ENCODE results near the gene GIPC3. TPM values are rescaled to one million over a fixed set of nuclear protein-coding genes. Genes with fewer than 3 reads are reported as not detected.

The GIPC3 gene
- total RNA-seq (2022; extraction: Qiagen RNA extraction; ENCODE audit: low read depth), result 0.13 to 0.28 TPM (median 0.21 TPM) in 5 replicates

DNA sequence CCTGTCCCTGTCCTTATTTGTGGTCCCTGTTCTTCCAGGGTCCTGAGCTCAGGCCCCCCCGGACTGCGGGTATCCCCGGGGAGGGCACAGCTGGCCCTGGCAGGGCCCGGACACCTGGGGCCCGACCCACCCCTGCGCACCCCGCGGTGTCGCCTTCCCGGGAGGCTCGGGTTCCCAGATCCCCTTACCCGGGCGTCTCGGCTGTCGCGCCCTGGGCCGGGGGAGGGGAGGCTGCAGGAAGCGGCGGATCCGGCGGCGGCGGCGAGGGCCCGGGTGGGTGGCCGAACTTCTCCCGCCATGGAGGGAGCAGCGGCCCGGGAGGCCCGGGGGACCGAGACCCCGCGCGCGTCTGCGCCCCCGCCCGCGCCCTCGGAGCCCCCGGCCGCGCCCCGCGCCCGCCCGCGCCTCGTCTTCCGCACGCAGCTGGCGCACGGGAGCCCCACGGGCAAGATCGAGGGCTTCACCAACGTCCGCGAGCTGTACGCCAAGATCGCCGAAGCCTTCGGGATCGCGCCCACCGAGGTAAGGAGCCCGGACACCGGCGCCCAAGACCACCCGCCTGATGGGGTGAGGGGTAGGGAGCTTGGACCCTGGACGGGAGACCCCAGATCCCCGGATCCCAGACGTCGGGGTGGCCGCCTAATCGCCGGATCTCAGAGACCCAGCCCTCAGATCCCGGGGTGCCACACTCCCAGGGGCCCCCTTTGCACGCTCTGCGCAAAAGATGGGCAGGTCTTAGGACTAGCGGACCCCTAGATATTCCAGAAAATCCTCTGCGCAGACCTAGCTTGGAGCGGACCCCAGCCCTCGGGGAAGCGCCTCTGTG, at the start of gene GIPC3:
GIPC3 (plus strand) TSS at position 178 of the 826 bp plus-strand sequence; CDS start at position 298, 120 bp downstream.

GRCh38 chr19:3538965-3539755, 46.1 kb upstream of the GIPC3 start, which contains the start of gene TEKTIP1:
Gene TEKTIP1, plus strand, starts transcription at chr19:3539174. Its CDS starts 4 bp downstream, at chr19:3539178.

GRCh38 chr19:3557461-3558248, 27.6 kb upstream of the GIPC3 start, which contains the start of gene MFSD12:
Gene MFSD12, minus strand, starts transcription at chr19:3557586. Its CDS starts 183 bp downstream, at chr19:3557403.

GRCh38 chr19:3572855-3573161, 12.5 kb upstream of the GIPC3 start, which contains the start of gene HMG20B:
Gene HMG20B, plus strand, starts transcription at chr19:3572944. Its CDS starts 366 bp downstream, at chr19:3573310.

DNA sequence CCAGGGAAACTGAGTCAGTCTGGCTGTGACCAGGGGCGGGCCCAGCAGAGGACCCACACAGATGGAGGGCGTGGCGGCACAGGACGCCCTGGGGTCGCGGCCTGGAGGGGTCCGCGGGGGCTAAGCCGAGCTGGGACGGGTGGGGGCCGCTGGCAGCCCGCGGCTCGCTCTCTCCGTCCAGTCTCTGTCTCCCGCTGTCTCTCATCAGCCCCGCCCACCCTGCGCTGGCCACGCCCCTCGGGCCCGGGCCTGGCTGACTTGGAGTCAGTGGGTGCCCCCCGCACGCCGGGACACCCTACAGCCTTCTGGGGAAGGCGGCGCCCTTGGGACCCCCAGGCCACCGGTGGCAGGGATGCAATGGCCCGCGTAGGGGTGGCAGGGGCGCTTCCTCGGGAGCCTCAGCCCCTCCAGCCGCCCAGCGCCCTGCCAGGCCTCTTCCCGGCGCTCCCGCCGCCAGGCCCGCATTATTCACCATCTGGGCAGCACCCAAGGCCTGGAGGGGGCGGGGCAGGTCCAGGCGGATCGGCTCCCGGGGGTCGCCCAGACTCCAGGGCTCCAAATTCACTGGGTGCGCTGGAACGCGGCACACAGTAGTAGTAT, 21.5 kb downstream of the GIPC3 start, which contains the start of gene TBXA2R:
TBXA2R (minus strand) TSS at position 186 of the 600 bp plus-strand sequence. CDS start 6,241 bp downstream, outside the sequence.

GRCh38 chr19:3626473-3627350, 41.4 kb downstream of the GIPC3 start, which contains the start of gene CACTIN:
Gene CACTIN, minus strand, starts transcription at chr19:3626790. Its CDS starts 28 bp downstream, at chr19:3626762.

Other genes with a start within 250 kb of the GIPC3 start
- 32.7 to 43.1 TPM (median 40.6 TPM) in 5 replicates for gene NFIC, start 218.9 kb upstream of the GIPC3 start, total RNA-seq (2022; extraction: Qiagen RNA extraction; ENCODE audit: low read depth)
- 0.48 to 1.1 TPM (median 0.76 TPM) in 4 of 5 replicates, not detected in the other for gene SMIM24, start 105.0 kb upstream of the GIPC3 start, total RNA-seq (2022; extraction: Qiagen RNA extraction; ENCODE audit: low read depth)
- gene SMIM44, start 102.0 kb upstream of the GIPC3 start, total RNA-seq (2022; extraction: Qiagen RNA extraction; ENCODE audit: low read depth), result not detected in 5 replicates
- gene DOHH, start 84.8 kb upstream of the GIPC3 start, total RNA-seq (2022; extraction: Qiagen RNA extraction; ENCODE audit: low read depth), result 11.7 to 19.8 TPM (median 18.5 TPM) in 5 replicates
- 22.3 to 33.5 TPM (median 29.6 TPM) in 5 replicates for gene FZR1, start 79.2 kb upstream of the GIPC3 start, total RNA-seq (2022; extraction: Qiagen RNA extraction; ENCODE audit: low read depth)
- gene TEKTIP1, start 46.3 kb upstream of the GIPC3 start, total RNA-seq (2022; extraction: Qiagen RNA extraction; ENCODE audit: low read depth), result not detected in 5 replicates
- 127 to 180 TPM (median 171 TPM) in 5 replicates for gene MFSD12, start 27.9 kb upstream of the GIPC3 start, total RNA-seq (2022; extraction: Qiagen RNA extraction; ENCODE audit: low read depth)
- 45.4 to 71.9 TPM (median 69.9 TPM) in 5 replicates for gene HMG20B, start 12.5 kb upstream of the GIPC3 start, total RNA-seq (2022; extraction: Qiagen RNA extraction; ENCODE audit: low read depth)
- gene TBXA2R, start 21.4 kb downstream of the GIPC3 start, total RNA-seq (2022; extraction: Qiagen RNA extraction; ENCODE audit: low read depth), result 0.54 to 0.91 TPM (median 0.74 TPM) in 5 replicates
- 14.3 to 21.3 TPM (median 19.3 TPM) in 5 replicates for gene CACTIN, start 41.3 kb downstream of the GIPC3 start, total RNA-seq (2022; extraction: Qiagen RNA extraction; ENCODE audit: low read depth)
- gene PIP5K1C, start 115.0 kb downstream of the GIPC3 start, total RNA-seq (2022; extraction: Qiagen RNA extraction; ENCODE audit: low read depth), result 9.1 to 13.8 TPM (median 12.0 TPM) in 5 replicates
- gene TJP3, start 122.9 kb downstream of the GIPC3 start, total RNA-seq (2022; extraction: Qiagen RNA extraction; ENCODE audit: low read depth), result 0.19 to 0.96 TPM (median 0.74 TPM) in 5 replicates
- 11.8 to 15.4 TPM (median 12.4 TPM) in 5 replicates for gene APBA3, start 176.2 kb downstream of the GIPC3 start, total RNA-seq (2022; extraction: Qiagen RNA extraction; ENCODE audit: low read depth)
- 62.0 to 80.2 TPM (median 67.1 TPM) in 5 replicates for gene MRPL54, start 177.2 kb downstream of the GIPC3 start, total RNA-seq (2022; extraction: Qiagen RNA extraction; ENCODE audit: low read depth)
- gene RAX2, start 186.8 kb downstream of the GIPC3 start, total RNA-seq (2022; extraction: Qiagen RNA extraction; ENCODE audit: low read depth), result not detected in 5 replicates
- 1.1 to 2.1 TPM (median 1.7 TPM) in 5 replicates for gene MATK, start 200.9 kb downstream of the GIPC3 start, total RNA-seq (2022; extraction: Qiagen RNA extraction; ENCODE audit: low read depth)